Panc1 (cell line): ENCODE data around the gene CDC45. TPM values are rescaled to one million over a fixed set of nuclear protein-coding genes. Genes with fewer than 3 reads are reported as not detected.

Source experiments
- ATAC-seq: fragments of 200-7000 bp; cut with Tn5 transposase; 2 replicates; pipeline ENCODE4 v1.9.1; 2020; ENCODE audit warnings: mild to moderate bottlenecking, moderate library complexity
- Bru-seq: library from RNA; stranded (reverse); fragments of 400-500 nt; gene quantifications from one replicate; lab custom pipeline; 2021; lab: Mats Ljungman, UMichigan
- BruChase-seq, 2 experiments: library from RNA; stranded (reverse); fragments of 400-500 nt; gene quantifications; one replicate each; lab custom pipeline; 2021; lab: Mats Ljungman, UMichigan
- BruUV-seq: library from RNA; stranded (reverse); fragments of 400-500 nt; replicated peaks from 2 replicates; lab custom pipeline; 2021; lab: Mats Ljungman, UMichigan
- CTCF ChIA-PET: fragments of 300-600 bp; sonication (Branson Sonifier 250); formaldehyde crosslinking; loops from one replicate; lab custom pipeline; 2022; ENCODE audit warnings: antibody characterized with exemption; lab: Charles Lee
- POLR2A ChIA-PET: fragments of 300-600 bp; sonication (Branson Sonifier 250); formaldehyde crosslinking; loops from one replicate; lab custom pipeline; 2022; ENCODE audit warnings: antibody characterized with exemption; lab: Charles Lee
- DNase-seq: peaks from one replicate; pipeline ENCODE4 v3.0.0-alpha.2; 2010; ENCODE audit warnings: low read depth, low spot score
- H3K27ac ChIP-seq: 2 replicates; pipeline ENCODE4 v1.5.1; 2011; ENCODE audit warnings: mild to moderate bottlenecking, low read length, inconsistent platforms
- H3K27me3 ChIP-seq: fragments of 200-500 bp; sonication (Bioruptor generic); 2 replicates; pipeline ENCODE4 v1.6.0; 2014; ENCODE audit warnings: low read length, inconsistent platforms; ENCODE audit not compliant: control insufficient read depth, insufficient read depth
- H3K36me3 ChIP-seq: fragments of 200-500 bp; sonication (Bioruptor generic); 2 replicates; pipeline ENCODE4 v1.5.1; 2014; ENCODE audit warnings: inconsistent platforms, mild to moderate bottlenecking, low read length, moderate library complexity; ENCODE audit not compliant: control insufficient read depth, insufficient read depth
- H3K4me1 ChIP-seq: 2 replicates; pipeline ENCODE4 v1.5.1; 2011; ENCODE audit warnings: inconsistent platforms, mild to moderate bottlenecking, low read length, moderate library complexity; ENCODE audit not compliant: control insufficient read depth, insufficient read depth
- H3K4me3 ChIP-seq, 2 experiments: 2 replicates each; pipeline ENCODE4 v1.5.1; 2011 to 2012; ENCODE audit warnings: low read depth in 2 of 2, low read length in 2 of 2, mild to moderate bottlenecking in 2 of 2, inconsistent platforms in 1 of 2, moderate library complexity in 1 of 2
- H3K9me3 ChIP-seq: fragments of 200-500 bp; sonication (Bioruptor generic); 2 replicates; pipeline ENCODE4 v1.5.1; 2014; ENCODE audit warnings: low read depth, mild to moderate bottlenecking, inconsistent platforms, low read length, moderate library complexity; ENCODE audit not compliant: control insufficient read depth, insufficient read depth
- POLR2AphosphoS5 ChIP-seq: IDR thresholded peaks from 2 replicates; pipeline ENCODE4 v1.6.1; 2012; ENCODE audit warnings: mild to moderate bottlenecking, low read depth, low read length, moderate library complexity
- SIN3A ChIP-seq: IDR thresholded peaks from 2 replicates; pipeline ENCODE4 v1.6.1; 2012; ENCODE audit warnings: low read depth, mild to moderate bottlenecking, low read length, moderate library complexity, borderline replicate concordance; ENCODE audit not compliant: insufficient read depth
- TCF7L2 ChIP-seq: IDR thresholded peaks from 2 replicates; pipeline ENCODE4 v1.6.1; 2011; ENCODE audit warnings: mild to moderate bottlenecking, low read depth, low read length, inconsistent platforms
- in situ Hi-C: cut with HindIII; loops from 2 replicates; pipeline ENCODE4 v1.10.0; 2016; ENCODE audit warnings: low sequenced_read_pairs, low pct_unique_long_range_greater_than_20kb
- intact Hi-C: fragments of 100-400 bp; cut with micrococcal nuclease; formaldehyde crosslinking; loops from one replicate; pipeline ENCODE4 v1.10.0; 2022; ENCODE audit not compliant: unreplicated experiment
- long read RNA-seq: library from polyadenylated mRNA; unstranded; transcript quantifications from one replicate; pipeline ENCODE4 v2.0.0, GENCODE V29; 2021; ENCODE audit not compliant: unreplicated experiment
- polyA plus RNA-seq: library from polyadenylated mRNA; unstranded; fragments of >200 nt; gene quantifications from one replicate; pipeline ENCODE4 v1.2.1, GENCODE V29; 2012; ENCODE audit warnings: missing spikeins; ENCODE audit not compliant: insufficient read length
- total RNA-seq: library from RNA; stranded (reverse); gene quantifications from one replicate; pipeline ENCODE4 v1.2.1, GENCODE V29; 2021; ENCODE audit not compliant: unreplicated experiment
- TF ChIP-seq, protein P1 (sequence below), 2 experiments: IDR thresholded peaks; 2 replicates each; pipeline ENCODE4 v1.6.1; 2011 to 2012; ENCODE audit warnings: low read depth in 2 of 2, control low read depth in 1 of 2, low read length in 1 of 2, mild to moderate bottlenecking in 1 of 2, moderate library complexity in 1 of 2; ENCODE audit not compliant: insufficient read depth in 1 of 2
- TF ChIP-seq, protein P2 (sequence below): fragments of 450-650 bp; IDR thresholded peaks from 2 replicates; pipeline ENCODE4 v1.5.1; 2017; ENCODE audit warnings: mild to moderate bottlenecking

Gene CDC45, protein sequence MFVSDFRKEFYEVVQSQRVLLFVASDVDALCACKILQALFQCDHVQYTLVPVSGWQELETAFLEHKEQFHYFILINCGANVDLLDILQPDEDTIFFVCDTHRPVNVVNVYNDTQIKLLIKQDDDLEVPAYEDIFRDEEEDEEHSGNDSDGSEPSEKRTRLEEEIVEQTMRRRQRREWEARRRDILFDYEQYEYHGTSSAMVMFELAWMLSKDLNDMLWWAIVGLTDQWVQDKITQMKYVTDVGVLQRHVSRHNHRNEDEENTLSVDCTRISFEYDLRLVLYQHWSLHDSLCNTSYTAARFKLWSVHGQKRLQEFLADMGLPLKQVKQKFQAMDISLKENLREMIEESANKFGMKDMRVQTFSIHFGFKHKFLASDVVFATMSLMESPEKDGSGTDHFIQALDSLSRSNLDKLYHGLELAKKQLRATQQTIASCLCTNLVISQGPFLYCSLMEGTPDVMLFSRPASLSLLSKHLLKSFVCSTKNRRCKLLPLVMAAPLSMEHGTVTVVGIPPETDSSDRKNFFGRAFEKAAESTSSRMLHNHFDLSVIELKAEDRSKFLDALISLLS
- total RNA-seq (26.1 TPM), Bru-seq, nascent RNA (percentile 70 among the genes with signal in this experiment), BruChase-seq, experiment 1, labeled RNA remaining after a 2-hour chase (percentile 72 among the genes with signal in this experiment), BruChase-seq, experiment 2, labeled RNA remaining after a 6-hour chase (percentile 68 among the genes with signal in this experiment)
- 16.0 TPM for polyA plus RNA-seq
- long read RNA-seq, transcript CDC45-201 (19 exons, 1,976 nt), result major isoform, 26 of 58 reads
- long read RNA-seq, partial matches to known transcripts, result 7 of 58 reads
- long read RNA-seq, other reads (novel, unspliced or antisense), result 18 of 58 reads

GRCh38 chr22:19479355-19480172 lies at the start of gene CDC45:
Gene CDC45, plus strand, starts transcription at chr22:19479920. Its CDS starts 49 bp downstream, at chr22:19479969.
- Histone ChIP-seq H3K4me3 (peak within 1 kb of the TSS; percentile 89 to 93), H3K27ac (peak within 1 kb of the TSS; percentile 100), H3K9me3 (no peaks in the 10 kb centered on the region), H3K36me3 (peaks cover 3% of the 10 kb centered on the region), H3K27me3 (no peaks in the 10 kb centered on the region), H3K4me1 (peaks cover 3% of the 10 kb centered on the region; the same call in 1 of the 2 replicates)
- intact Hi-C loops (no loop called here), in situ Hi-C loops (no loop called here)
- DNase-seq (peak; percentile 84), ATAC-seq (peak; percentile 97)
- CTCF ChIA-PET, result interaction anchor here (0.5 to 0.7 kb wide), 3 partner anchors 10 to 518 kb away, joined by 3 to 5 read pairs (median 3); no protein-coding TSS in a partner anchor
- TF ChIP-seq SIN3A, result peak; percentile 98
- TF ChIP-seq, protein P1, sequence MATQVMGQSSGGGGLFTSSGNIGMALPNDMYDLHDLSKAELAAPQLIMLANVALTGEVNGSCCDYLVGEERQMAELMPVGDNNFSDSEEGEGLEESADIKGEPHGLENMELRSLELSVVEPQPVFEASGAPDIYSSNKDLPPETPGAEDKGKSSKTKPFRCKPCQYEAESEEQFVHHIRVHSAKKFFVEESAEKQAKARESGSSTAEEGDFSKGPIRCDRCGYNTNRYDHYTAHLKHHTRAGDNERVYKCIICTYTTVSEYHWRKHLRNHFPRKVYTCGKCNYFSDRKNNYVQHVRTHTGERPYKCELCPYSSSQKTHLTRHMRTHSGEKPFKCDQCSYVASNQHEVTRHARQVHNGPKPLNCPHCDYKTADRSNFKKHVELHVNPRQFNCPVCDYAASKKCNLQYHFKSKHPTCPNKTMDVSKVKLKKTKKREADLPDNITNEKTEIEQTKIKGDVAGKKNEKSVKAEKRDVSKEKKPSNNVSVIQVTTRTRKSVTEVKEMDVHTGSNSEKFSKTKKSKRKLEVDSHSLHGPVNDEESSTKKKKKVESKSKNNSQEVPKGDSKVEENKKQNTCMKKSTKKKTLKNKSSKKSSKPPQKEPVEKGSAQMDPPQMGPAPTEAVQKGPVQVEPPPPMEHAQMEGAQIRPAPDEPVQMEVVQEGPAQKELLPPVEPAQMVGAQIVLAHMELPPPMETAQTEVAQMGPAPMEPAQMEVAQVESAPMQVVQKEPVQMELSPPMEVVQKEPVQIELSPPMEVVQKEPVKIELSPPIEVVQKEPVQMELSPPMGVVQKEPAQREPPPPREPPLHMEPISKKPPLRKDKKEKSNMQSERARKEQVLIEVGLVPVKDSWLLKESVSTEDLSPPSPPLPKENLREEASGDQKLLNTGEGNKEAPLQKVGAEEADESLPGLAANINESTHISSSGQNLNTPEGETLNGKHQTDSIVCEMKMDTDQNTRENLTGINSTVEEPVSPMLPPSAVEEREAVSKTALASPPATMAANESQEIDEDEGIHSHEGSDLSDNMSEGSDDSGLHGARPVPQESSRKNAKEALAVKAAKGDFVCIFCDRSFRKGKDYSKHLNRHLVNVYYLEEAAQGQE (IDR thresholded peaks at IDR 0.05; ENCODE audit: insufficient read depth in 1 of 2, low read depth in 2 of 2, low read length in 1 of 2), result no peak
- 0 out of 2 replicates have a peak, but pooled peaks have one; percentile 33 for TF ChIP-seq POLR2AphosphoS5
- no TSS peak for BruUV-seq
- POLR2A ChIA-PET, result no interaction called here

- intact Hi-C loops, result no loop called here
- TF ChIP-seq TCF7L2 (no peak), POLR2AphosphoS5 (no peak), SIN3A (no peak)
- TF ChIP-seq, protein P2, sequence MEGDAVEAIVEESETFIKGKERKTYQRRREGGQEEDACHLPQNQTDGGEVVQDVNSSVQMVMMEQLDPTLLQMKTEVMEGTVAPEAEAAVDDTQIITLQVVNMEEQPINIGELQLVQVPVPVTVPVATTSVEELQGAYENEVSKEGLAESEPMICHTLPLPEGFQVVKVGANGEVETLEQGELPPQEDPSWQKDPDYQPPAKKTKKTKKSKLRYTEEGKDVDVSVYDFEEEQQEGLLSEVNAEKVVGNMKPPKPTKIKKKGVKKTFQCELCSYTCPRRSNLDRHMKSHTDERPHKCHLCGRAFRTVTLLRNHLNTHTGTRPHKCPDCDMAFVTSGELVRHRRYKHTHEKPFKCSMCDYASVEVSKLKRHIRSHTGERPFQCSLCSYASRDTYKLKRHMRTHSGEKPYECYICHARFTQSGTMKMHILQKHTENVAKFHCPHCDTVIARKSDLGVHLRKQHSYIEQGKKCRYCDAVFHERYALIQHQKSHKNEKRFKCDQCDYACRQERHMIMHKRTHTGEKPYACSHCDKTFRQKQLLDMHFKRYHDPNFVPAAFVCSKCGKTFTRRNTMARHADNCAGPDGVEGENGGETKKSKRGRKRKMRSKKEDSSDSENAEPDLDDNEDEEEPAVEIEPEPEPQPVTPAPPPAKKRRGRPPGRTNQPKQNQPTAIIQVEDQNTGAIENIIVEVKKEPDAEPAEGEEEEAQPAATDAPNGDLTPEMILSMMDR, result no peak
- TF ChIP-seq, protein P1 (IDR thresholded peaks at IDR 0.05; ENCODE audit: insufficient read depth in 1 of 2, low read depth in 2 of 2, low read length in 1 of 2), result no peak
- in situ Hi-C loops, result no loop called here
- POLR2A ChIA-PET, result no interaction called here
- CTCF ChIA-PET, result no interaction called here
- Histone ChIP-seq H3K27me3 (no peaks in the 10 kb centered on the region), H3K9me3 (no peaks in the 10 kb centered on the region), H3K4me1 (peaks cover 6% of the 10 kb centered on the region; the same call in 1 of the 2 replicates), H3K36me3 (peaks cover 4% of the 10 kb centered on the region; the same call in 1 of the 2 replicates), H3K4me3 (peak overlapping the region; percentile 81 to 88), H3K27ac (peak overlapping the region; percentile 72)
- no peak for DNase-seq
- no TSS peak for BruUV-seq
- ATAC-seq, result no peak
Measured at GRCh38 chr22:19429950-19430889, 49.5 kb upstream of the CDC45 start.
